H9 (cell line): ENCODE data around the gene TMEM165. TPM values are rescaled to one million over a fixed set of nuclear protein-coding genes. Genes with fewer than 3 reads are reported as not detected.

Experiments
- DNase-seq: peaks from one replicate; pipeline ENCODE4 v3.0.0-alpha.2; 2017
- H2AFZ ChIP-seq: one replicate; pipeline ENCODE4 v1.6.1; 2013; ENCODE audit warnings: mild to moderate bottlenecking, low read length, control low read depth, moderate library complexity
- H2AK5ac ChIP-seq: 2 replicates; pipeline ENCODE4 v1.6.1; 2013; ENCODE audit warnings: low read length, control low read depth, mixed read lengths; ENCODE audit not compliant: insufficient read length
- H2BK120ac ChIP-seq: one replicate; pipeline ENCODE4 v1.6.1; 2013; ENCODE audit warnings: low read depth, mild to moderate bottlenecking, low read length, control low read depth, inconsistent platforms; ENCODE audit not compliant: poor library complexity, severe bottlenecking
- H2BK12ac ChIP-seq: 2 replicates; pipeline ENCODE4 v1.6.1; 2013; ENCODE audit warnings: low read length, control low read depth, mixed read lengths, low read depth; ENCODE audit not compliant: insufficient read length
- H2BK15ac ChIP-seq: 2 replicates; pipeline ENCODE4 v1.6.1; 2013; ENCODE audit warnings: low read depth, low read length, control low read depth
- H2BK20ac ChIP-seq: one replicate; pipeline ENCODE4 v1.6.1; 2013; ENCODE audit warnings: low read depth, mild to moderate bottlenecking, low read length, control low read depth, inconsistent platforms; ENCODE audit not compliant: poor library complexity, severe bottlenecking
- H2BK5ac ChIP-seq: 2 replicates; pipeline ENCODE4 v1.6.1; 2013; ENCODE audit warnings: low read length, control low read depth, mixed read lengths; ENCODE audit not compliant: insufficient read length
- H3K14ac ChIP-seq: 2 replicates; pipeline ENCODE4 v1.6.1; 2013; ENCODE audit warnings: low read length, control low read depth; ENCODE audit not compliant: insufficient read depth
- H3K18ac ChIP-seq: 2 replicates; pipeline ENCODE4 v1.6.1; 2013; ENCODE audit warnings: low read depth, mild to moderate bottlenecking, mixed read lengths, low read length, control low read depth; ENCODE audit not compliant: insufficient read length
- H3K23ac ChIP-seq: 2 replicates; pipeline ENCODE4 v1.6.1; 2013; ENCODE audit warnings: low read length, control low read depth, mixed read lengths, low read depth; ENCODE audit not compliant: insufficient read length
- H3K23me2 ChIP-seq: 2 replicates; pipeline ENCODE4 v1.6.1; 2013; ENCODE audit warnings: low read depth, mild to moderate bottlenecking, mixed read lengths, low read length, control low read depth; ENCODE audit not compliant: insufficient read length, poor library complexity, severe bottlenecking
- H3K27ac ChIP-seq: 2 replicates; pipeline ENCODE4 v1.5.1; 2013; ENCODE audit warnings: low read length, control low read depth, mixed read lengths, low read depth; ENCODE audit not compliant: insufficient read length
- H3K27me3 ChIP-seq: 2 replicates; pipeline ENCODE4 v1.6.1; 2013; ENCODE audit warnings: low read length, control low read depth, inconsistent platforms; ENCODE audit not compliant: insufficient read depth
- H3K4ac ChIP-seq: 2 replicates; pipeline ENCODE4 v1.6.1; 2013; ENCODE audit warnings: low read depth, mild to moderate bottlenecking, control low read depth, inconsistent platforms, low read length, moderate library complexity
- H3K4me1 ChIP-seq: 2 replicates; pipeline ENCODE4 v1.6.1; 2013; ENCODE audit warnings: low read length, control low read depth, inconsistent platforms; ENCODE audit not compliant: insufficient read depth
- H3K4me2 ChIP-seq: 2 replicates; pipeline ENCODE4 v1.6.1; 2013; ENCODE audit warnings: low read length, control low read depth, mixed read lengths; ENCODE audit not compliant: insufficient read length, insufficient read depth
- H3K56ac ChIP-seq: 2 replicates; pipeline ENCODE4 v1.6.1; 2013; ENCODE audit warnings: low read depth, mild to moderate bottlenecking, mixed read lengths, low read length, control low read depth; ENCODE audit not compliant: insufficient read length
- H3K79me1 ChIP-seq: 2 replicates; pipeline ENCODE4 v1.6.1; 2013; ENCODE audit warnings: low read depth, mild to moderate bottlenecking, moderate library complexity, low read length, control low read depth, inconsistent platforms; ENCODE audit not compliant: insufficient read depth, poor library complexity, severe bottlenecking
- H3K79me2 ChIP-seq: 2 replicates; pipeline ENCODE4 v1.6.1; 2013; ENCODE audit warnings: low read length, control low read depth, inconsistent platforms; ENCODE audit not compliant: insufficient read depth
- H3K9ac ChIP-seq: 2 replicates; pipeline ENCODE4 v1.6.1; 2013; ENCODE audit warnings: low read length, control low read depth, mixed read lengths; ENCODE audit not compliant: insufficient read length; ENCODE audit errors: extremely low read depth
- H3K9me3 ChIP-seq: one replicate; pipeline ENCODE4 v1.6.1; 2013; ENCODE audit warnings: low read depth, low read length, inconsistent platforms; ENCODE audit not compliant: control insufficient read depth
- H3T11ph ChIP-seq: one replicate; pipeline ENCODE4 v1.6.1; 2013; ENCODE audit warnings: mild to moderate bottlenecking, low read length, control low read depth, inconsistent platforms
- H4K20me1 ChIP-seq: one replicate; pipeline ENCODE4 v1.6.1; 2013; ENCODE audit not compliant: control insufficient read depth, insufficient read length, insufficient read depth
- H4K5ac ChIP-seq: 2 replicates; pipeline ENCODE4 v1.6.1; 2013; ENCODE audit warnings: low read depth, mild to moderate bottlenecking, mixed read lengths, low read length, control low read depth; ENCODE audit not compliant: insufficient read length
- H4K8ac ChIP-seq: replicated peaks from 2 replicates; pipeline ENCODE4 v1.6.1; 2013; ENCODE audit warnings: low read length, control low read depth, mixed read lengths, low read depth; ENCODE audit not compliant: insufficient read length
- H4K91ac ChIP-seq: 2 replicates; pipeline ENCODE4 v1.6.1; 2013; ENCODE audit warnings: low read depth, mild to moderate bottlenecking, moderate library complexity, mixed read lengths, low read length, control low read depth; ENCODE audit not compliant: insufficient read length
- H3K27ac Mint-ChIP-seq, 3 experiments: 2 replicates in 2 of 3; 3 replicates in 1 of 3; pipeline ENCODE4 v1.8.0; 2020 to 2021; ENCODE audit warnings: mixed read lengths in 3 of 3, mild to moderate bottlenecking in 1 of 3, moderate library complexity in 1 of 3
- H3K27me3 Mint-ChIP-seq: 2 replicates; pipeline ENCODE4 v1.8.0; 2021; ENCODE audit warnings: low read depth, mild to moderate bottlenecking, moderate library complexity, mixed read lengths
- H3K36me3 Mint-ChIP-seq, 3 experiments: 2 replicates in 2 of 3; 3 replicates in 1 of 3; pipeline ENCODE4 v1.8.0; 2020 to 2021; ENCODE audit warnings: low read depth in 3 of 3, mixed read lengths in 3 of 3; ENCODE audit not compliant: insufficient read depth in 1 of 3
- H3K4me1 Mint-ChIP-seq, 2 experiments: 2 replicates each; pipeline ENCODE4 v1.8.0; 2020; ENCODE audit warnings: mixed read lengths in 2 of 2
- H3K4me3 Mint-ChIP-seq, 2 experiments: 2 replicates in 1 of 2; 3 replicates in 1 of 2; pipeline ENCODE4 v1.8.0; 2020 to 2021; ENCODE audit warnings: mild to moderate bottlenecking in 2 of 2, mixed read lengths in 2 of 2, moderate library complexity in 1 of 2
- H3K9me3 Mint-ChIP-seq, 2 experiments: 2 replicates in 1 of 2; 3 replicates in 1 of 2; pipeline ENCODE4 v1.8.0; 2020; ENCODE audit warnings: mild to moderate bottlenecking in 2 of 2, mixed read lengths in 2 of 2, moderate library complexity in 1 of 2
- CTCF ChIP-seq: fragments of 200-600 bp; sonication (generic); conservative IDR thresholded peaks from 3 replicates; pipeline ENCODE4 v1.8.0; 2021; ENCODE audit warnings: antibody characterized with exemption, mild to moderate bottlenecking
- WGBS: extraction: QIAGEN DNeasy Blood & Tissue Kit; methylation state at CpG from one replicate; pipeline ENCODE4 v1.1.7; 2013; ENCODE audit warnings: missing lambda C conversion rate, low lambda C conversion rate, mixed read lengths; ENCODE audit not compliant: insufficient read length; ENCODE audit errors: extremely low coverage; 5-methylcytosine and 5-hydroxymethylcytosine counted together
- total RNA-seq: library from RNA; stranded (reverse); gene quantifications from 2 replicates; pipeline ENCODE4 v1.2.1, GENCODE V29; 2021

Gene TMEM165
- total RNA-seq, 1 experiment from 2014 or later, result 87.2 TPM

GRCh38 chr4:55416176-55416575, 20.4 kb downstream of the TMEM165 start:
- Mint-ChIP-seq H3K36me3 (peaks cover 28 to 62% (median 56%) of the 10 kb centered on the region in 3 experiments; a peak in 6 of 7 replicates), H3K9me3 (no peaks in the 10 kb centered on the region), H3K27ac (no peak overlapping the region), H3K4me3 (no peak overlapping the region), H3K4me1 (no peaks in the 10 kb centered on the region), H3K27me3 (no peaks in the 10 kb centered on the region)
- H3K4ac ChIP-seq, result no peak overlapping the region
- H4K91ac ChIP-seq, result no peak overlapping the region
- no peak overlapping the region for H3K4me2 ChIP-seq
- no peak overlapping the region for H3K14ac ChIP-seq
- no peak overlapping the region for H4K8ac ChIP-seq
- no peak overlapping the region for H2AK5ac ChIP-seq
- no peak overlapping the region for H3K27ac ChIP-seq
- H2BK120ac ChIP-seq, result no peak overlapping the region
- H3K23me2 ChIP-seq, result no peaks in the 10 kb centered on the region
- H3K79me2 ChIP-seq, result 0 out of 2 replicates have a peak, but pooled peaks cover 2% of the 10 kb centered on the region
- no peaks in the 10 kb centered on the region for H4K20me1 ChIP-seq
- no peak overlapping the region for H3K56ac ChIP-seq
- no peak overlapping the region for H2BK20ac ChIP-seq
- no peak for DNase-seq
- H3K79me1 ChIP-seq, result peaks cover 3% of the 10 kb centered on the region
- no peak overlapping the region for H3T11ph ChIP-seq
- WGBS, result no CpG with 5 or more reads among the region's 3 CpGs
- no peak overlapping the region for H2AFZ ChIP-seq
- no peak overlapping the region for H4K5ac ChIP-seq
- TF ChIP-seq CTCF, result no peak
- H2BK15ac ChIP-seq, result no peak overlapping the region
- no peak overlapping the region for H3K18ac ChIP-seq
- H3K9me3 ChIP-seq, result no peaks in the 10 kb centered on the region
- no peak overlapping the region for H2BK12ac ChIP-seq
- no peaks in the 10 kb centered on the region for H3K27me3 ChIP-seq
- no peaks in the 10 kb centered on the region for H3K4me1 ChIP-seq
- no peak overlapping the region for H3K9ac ChIP-seq
- no peak overlapping the region for H3K23ac ChIP-seq
- no peak overlapping the region for H2BK5ac ChIP-seq
